Stimulated activated CD8-positive, alpha-beta memory T cell treated with anti-CD3 and anti-CD28 coated beads, Interleukin-7, amount 100 ng/mL, for 1 hour (primary cell): Measurements from ENCODE around the gene TAF8.
"Not testable (repeated sequence)": the region's sequence is repeated elsewhere in the genome, so short reads cannot be mapped to it uniquely, and the experiment has no call there.

ENCODE experiments used
- DNase-seq, 2 donors: peaks; one replicate each; pipeline ENCODE4 v3.0.0-alpha.2; 2020; ENCODE audit warnings: low read depth in 2 of 2

TAF8 gene, protein sequence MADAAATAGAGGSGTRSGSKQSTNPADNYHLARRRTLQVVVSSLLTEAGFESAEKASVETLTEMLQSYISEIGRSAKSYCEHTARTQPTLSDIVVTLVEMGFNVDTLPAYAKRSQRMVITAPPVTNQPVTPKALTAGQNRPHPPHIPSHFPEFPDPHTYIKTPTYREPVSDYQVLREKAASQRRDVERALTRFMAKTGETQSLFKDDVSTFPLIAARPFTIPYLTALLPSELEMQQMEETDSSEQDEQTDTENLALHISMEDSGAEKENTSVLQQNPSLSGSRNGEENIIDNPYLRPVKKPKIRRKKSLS

DNA sequence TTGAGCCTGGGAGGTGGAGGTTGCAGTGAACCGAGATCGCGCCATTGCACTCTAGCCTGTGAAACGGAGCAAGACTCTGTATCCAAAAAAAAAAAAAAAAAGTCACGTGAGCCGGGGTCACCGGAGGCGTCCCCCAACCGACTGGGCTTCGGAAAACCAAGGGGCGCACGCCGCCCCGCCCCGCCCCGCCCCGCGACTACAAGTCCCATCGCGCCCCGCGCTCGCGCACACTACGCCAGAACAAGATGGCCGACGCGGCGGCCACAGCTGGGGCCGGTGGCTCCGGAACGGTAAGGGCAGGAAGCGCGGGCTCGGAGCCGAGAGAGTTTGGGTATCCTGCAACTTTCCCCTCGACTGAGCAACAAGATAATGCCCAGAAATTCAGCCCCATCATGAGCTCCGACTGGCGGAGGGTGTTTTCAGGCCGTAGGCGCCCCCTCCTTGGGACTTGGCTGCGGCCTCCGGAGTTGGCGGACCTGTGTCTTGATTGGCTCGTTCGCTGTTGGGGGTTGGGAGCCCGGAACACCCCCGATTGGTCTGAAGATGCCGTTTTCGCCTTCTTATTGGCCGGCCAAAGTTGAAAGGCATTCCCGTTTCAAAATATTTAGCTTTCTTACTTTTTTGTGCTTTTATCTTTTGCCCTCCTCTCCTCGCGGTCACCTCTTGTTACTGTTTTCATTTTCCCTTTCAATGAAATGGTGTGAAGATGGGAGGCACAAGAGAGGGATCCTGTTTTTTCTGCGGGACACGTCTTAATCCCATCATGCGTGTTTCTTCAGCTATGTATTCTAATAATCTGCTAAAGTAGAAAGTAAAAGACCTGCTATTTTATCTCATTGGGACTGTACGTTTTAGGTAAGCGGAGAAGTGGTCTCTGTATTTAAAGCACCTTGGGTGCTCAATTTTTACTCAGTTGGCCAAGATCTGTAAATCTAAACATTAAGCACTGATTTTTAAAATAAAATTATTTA is at the start of gene TAF8:
Gene TAF8, plus strand, starts transcription at position 228 of the 971 bp plus-strand sequence. Its CDS starts 18 bp downstream, at position 246.
- peak; percentile 70 to 72 for DNase-seq

DNA sequence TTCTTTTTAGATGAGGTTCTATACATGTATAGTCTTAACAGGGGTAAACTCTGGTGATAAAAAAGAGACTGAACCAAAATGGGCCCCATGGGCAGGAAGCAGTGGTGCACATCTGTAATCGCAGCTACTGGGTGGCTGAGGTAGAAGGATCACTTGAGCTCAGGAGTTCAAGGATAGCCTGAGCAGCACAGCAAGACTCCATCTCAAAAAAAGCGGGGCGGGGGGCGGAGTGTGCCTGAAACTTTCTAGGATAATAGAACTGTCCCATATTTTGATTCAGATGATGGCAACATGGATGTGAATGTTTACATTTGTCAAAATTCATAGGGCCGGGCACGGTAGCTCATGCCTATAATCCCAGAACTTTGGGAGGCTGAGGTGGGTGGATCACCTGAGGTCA is 48.8 kb upstream of the TAF8 start:
- DNase-seq: no peak

DNA sequence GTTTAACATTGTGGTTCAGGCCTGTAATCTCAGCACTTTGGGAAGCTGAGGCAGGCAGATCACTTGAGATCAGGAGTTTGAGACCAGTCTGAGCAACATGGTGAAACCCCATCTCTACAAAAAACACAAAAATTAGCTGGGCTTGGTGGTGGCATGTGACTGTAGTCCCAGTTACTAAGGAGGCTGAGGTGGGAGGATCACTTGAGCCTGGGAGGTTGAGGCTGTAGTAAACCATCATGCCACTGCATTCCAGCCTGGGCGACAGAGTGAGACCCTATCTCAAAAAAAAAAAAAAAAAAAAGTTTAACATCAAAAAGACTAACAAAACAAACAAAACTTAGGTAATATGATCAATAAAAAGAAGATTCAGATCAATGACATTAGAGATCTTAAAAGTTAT is 46.7 kb upstream of the TAF8 start:
- DNase-seq: not testable (repeated sequence)

DNA sequence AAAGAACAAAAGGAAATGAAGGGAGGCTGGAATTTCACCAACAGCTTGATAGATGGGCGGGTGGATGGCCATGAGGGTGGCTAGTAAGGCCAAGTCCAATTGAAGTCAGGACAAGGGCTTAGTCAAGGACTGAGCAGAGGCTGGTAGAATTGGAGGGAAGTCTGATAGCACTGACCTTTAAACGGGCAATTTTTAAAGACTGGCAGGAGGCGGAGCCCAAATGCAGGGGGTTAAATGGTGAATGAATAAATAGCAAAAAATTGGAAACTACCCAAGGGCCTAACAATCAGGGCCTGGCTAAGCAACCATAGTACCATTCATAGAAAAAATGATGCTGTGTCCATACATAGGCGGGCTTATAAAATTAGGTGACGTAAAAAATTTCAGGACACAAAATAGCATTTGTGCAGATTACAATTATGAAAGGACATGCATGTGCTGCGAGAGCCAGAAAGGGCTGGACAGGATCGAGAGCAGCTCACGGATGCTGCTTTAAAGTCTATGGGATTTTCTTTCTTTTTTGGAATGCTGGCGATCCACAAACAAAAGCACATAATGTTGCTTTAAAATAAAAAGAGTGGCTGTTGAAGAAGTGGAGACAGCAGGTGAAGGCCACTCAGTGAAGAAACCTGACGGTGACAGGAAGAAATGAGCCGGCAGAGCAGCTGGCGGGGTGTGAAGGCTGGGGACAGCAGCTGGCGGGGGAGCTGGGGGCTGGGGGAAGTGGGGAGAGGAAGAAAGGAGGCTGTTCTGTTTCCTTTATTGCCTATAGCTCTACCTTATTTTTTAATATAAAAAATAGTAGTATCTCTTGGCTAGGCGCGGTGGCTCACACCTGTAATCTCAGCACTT is 42.8 kb upstream of the TAF8 start:
- DNase-seq: no peak

DNA sequence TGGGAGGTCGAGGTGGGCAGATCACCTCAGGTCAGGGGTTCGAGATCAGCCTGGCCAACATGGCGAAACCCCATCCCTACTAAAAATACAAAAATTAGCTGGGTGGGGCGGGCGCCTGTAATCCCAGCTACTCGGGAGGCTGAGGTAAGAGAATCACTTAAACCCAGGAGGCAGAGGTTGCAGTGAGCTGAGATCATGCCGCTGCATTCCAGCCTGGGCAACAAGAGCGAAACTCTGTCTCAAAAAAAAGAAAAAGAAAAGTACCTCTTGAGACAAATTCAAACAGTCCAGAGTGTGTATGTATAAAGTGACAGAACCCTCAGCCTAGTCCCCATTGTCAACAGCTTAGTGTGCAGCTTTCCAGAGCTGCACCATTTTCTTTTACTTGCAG is 42.2 kb upstream of the TAF8 start:
- DNase-seq: not testable (repeated sequence)

DNA sequence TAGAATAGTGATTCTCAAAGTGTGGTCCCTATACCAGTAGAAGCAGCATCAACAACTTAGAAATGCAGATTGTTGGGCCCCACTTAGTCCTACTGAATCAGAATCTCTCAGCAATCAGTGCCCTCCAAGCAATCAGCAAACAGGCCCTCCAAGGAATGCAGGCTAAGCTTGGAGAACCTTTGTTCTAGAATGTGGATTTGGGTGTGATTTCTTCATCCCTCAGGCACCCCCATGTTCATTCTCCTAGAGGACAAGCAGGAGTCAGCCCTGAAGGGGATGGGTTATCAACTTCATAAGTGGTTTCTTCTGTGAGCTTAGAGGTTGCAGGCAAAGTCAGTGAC is 40.5 kb upstream of the TAF8 start:
- no peak for DNase-seq

DNA sequence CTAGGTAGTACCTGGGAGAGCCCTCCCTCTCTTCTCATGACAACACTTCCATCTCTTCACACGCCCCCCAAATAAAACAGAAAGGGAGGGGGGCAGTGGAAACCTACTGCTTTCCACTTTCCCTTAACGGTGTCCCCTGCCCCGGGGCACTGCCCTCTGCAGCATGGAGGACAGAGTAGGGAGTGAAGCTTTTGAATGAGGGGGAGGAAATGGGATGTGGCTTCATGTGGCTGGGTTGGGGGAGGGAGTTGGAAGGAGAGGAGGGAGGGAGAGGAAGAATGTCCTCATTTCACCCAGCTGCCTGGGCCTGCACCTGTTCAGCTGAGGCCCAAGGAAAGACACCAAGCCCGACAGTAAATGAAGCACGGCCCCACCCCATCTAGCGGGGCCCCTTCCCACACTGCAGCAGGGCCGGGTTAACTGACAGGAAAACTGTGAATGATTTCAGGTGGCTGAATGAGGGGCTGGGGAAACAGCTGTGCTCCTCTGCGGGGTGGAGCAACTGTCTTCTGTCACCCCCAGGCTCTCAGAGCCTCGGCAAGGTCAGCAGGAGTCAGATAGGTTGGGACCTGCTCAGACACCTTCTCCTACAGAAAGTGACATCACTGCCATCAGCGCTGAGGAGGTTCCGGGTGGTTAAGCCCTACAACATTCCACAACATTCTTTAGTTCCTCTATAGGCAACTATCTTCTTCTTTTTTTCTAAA is 40.0 kb upstream of the TAF8 start:
- no peak for DNase-seq

DNA sequence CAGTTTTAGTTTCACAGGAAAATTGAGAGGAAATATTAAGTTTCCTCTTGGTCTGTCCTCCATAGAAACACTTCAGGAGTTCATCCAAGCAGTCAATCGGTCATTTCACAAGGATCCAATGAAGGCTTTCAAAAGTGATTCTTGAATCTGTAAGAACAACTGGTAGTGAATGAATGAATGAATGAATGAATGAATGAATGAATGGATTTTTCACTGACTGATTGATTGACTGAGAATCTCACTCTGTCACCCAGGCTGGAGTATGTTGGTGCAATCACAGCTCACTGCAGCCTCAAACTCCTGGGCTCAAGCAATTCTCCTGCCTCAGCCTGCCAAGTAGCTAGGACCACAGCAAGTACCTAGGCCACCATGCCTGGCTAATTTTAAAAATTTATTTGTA is 39.4 kb upstream of the TAF8 start:
- DNase-seq: no peak

DNA sequence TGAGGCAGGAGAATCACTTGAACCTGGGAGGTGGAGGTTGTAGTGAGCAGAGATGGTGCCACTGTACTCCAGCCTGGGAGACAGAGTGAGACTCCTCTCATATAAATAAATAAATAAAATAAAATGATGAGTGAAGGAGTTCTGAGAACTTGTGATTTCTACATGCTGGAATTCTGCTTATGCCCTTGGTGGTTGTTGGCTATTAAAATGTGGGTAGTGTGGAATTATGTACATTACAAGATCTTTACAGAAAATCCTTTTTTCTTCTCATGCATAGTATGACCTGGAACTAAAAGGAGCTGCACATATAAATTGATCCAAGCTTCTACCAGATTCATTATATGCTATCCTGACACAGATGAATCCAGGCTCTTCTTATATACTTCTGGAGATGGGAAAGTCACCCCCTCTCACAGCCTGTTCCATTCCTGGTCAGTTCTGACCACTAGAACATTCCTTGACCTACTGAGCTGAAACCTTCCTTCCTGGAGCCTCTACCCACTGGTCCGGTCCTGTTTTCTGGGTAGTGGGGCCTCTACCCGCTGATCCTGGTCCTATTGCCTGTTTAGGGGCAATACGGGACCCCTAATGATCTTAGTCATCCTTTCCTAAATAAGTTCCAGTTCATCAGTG is 37.7 kb upstream of the TAF8 start:
- no peak for DNase-seq

DNA sequence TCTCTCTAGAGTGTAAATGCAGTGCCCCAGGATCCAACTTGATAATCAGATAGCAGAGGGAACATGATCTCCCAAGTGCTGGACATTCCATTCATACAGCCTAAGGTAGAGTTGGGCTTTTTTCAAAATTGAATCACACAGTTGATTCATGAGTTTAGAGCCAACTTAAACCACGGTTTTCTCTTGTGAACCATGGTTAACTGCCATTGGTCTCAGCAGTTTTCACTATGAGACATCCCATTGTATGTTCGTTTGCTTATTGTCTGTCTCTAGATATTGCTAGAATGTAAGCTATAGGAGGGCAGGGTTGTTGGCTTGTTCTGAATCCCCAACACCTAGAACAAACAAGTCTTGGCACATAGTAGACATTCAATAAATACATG is 37.2 kb upstream of the TAF8 start:
- DNase-seq: no peak

DNA sequence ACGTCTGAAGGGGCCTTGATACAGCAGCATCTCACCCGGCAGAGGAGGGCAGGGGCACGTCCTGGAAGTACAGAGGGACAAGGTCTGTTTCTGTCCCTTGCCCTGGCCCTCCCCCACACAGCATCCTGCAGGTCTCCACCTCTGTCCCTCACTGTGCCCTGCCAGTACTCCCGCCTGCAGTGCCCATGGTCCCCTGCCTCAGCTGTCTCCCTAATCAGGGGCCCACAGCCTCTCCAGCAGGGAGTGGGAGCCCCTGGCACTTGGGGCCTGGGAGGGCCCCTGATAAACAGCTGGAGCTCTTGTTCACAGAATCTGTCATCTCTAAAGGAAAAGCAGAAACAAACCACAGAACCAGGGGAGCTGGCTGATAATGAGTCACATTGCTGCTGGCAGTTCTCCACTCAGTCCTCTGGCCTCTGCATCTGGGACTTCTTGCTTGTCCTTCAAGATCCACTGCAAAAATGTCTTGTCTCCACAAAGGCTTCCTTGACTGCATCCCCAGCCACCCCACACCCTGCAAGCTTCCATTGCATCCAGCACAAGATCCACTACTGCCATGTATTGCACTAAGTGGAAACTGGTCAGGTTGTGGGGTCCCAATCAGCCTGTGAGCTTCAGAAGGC is 33.2 kb upstream of the TAF8 start:
- no peak for DNase-seq

DNA sequence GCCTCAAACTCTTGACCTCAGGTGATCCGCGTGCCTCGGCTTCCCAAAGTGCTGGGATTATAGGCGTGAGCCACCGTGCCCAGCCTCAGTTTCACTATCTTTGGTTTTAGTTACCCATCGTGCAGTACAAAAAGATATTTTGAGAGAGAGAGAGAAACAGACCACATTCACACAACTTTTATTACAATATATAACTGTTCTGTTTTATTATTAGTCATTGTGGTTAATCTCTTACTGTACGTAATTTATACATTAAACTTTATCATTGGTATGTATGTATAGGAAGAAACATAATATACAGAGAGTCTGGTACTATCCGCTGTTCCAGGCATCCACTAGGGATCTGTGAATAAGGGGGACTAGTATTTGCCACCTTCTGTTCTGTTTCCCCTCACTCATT is 29.4 kb upstream of the TAF8 start:
- no peak for DNase-seq

DNA sequence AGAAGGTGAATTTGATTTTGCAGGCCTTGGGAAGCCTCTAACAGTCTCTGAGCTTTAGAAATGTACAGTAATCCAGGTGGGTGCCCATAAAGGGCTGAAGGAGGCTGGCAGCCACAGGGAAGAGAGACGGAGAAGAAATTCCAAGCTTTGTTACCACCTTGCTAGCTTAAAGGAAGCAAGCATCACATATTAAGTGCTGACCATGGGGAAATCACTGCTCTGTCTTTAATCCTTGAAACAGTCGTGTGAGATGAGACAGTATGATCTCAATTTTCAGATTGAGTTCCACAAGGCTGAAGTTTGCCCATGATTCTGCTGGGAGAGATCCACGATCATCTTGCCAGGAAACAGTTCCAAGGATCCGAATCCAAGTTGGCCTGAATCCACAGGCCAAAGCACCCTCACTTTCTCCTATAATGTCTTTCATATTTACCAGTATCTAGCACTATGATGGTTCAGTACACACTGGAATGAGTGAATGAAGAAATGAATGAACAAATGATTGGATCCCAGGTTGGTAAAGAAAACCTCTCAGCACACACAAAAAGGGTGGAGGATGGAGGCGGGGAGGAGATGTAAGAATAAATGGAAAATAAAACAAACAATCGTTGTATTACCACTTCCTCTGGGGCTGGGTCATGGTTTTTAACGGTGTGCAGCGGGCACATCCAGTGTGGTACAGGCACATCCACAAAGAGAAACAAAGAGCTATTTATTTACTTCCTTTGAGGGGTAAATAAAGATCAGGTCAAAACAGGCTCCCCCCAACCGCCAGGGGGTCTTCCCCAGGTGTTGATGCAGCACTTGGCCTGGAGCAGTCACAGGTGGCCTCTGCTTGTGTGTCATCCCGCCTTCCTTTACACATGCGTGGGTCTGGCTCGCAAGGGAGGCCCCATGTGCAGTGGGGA is 28.2 kb upstream of the TAF8 start:
- peak in 1 of 2 donors; percentile 24 for DNase-seq

DNA sequence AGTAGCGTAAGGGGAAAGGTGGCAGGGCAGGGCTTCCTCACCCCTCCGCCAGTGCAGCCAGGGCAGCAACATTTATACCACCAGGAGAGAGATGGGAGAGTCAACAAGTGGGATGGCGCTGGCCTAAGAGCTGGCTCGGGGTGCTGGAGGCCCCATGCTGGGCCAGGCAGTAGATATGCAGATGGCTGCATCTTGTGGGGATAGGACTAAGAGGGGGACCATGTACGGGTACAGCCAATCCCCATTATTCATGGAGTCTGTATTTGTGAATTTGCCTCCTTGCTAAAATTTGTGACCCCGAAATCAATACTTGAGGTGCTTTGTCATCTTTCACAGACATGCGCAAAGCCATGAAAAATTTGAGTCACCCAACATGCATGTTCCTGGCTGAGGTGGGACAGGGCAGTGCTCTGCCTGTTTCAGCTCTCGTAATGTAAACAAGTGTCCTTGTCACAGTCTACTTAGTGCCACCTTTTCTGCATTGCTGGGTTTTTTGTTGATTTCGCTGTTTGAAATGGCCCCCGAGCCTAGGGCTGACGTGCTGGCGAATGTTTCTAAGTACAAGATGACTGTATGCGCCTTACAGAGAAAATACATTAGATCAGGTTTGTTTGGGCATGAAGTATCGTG is 27.5 kb upstream of the TAF8 start:
- no peak for DNase-seq

DNA sequence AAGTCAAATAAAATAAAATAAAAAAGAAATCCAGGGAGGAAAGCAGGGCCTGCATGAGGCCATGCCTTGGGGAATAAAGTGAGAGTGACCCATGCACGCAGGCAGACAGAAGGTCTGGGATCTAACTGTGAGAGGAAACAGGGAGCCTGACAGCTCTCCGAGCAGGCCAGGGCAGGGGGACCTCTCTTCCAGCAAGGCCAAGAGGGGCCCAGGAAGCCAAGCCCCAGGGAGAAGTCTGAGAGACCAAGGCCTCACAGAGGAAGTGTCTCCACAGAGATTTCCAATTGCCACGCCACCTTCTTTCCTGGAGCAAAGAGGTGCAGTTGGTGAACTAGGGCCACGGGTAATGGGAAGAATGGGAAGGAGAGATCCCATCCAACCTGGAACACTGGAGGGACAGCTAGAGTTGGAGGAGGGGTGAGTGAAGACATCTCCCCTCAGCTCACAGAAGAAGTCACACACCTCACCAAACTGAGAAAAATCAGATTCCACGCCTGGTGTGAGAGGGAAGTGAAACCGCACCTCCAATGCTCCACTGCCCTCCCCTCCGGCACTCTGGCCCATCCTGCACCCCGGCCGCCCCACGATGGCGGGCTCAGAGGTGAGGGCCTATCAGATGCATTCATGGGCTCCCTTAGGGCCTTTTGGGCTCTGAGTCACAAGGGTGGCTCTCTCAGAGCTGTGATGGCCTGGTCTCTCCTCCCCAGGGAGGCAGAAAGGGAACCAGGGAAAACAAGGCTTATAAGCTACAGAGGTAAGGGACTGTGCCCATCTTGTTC is 25.1 kb upstream of the TAF8 start:
- no peak for DNase-seq

DNA sequence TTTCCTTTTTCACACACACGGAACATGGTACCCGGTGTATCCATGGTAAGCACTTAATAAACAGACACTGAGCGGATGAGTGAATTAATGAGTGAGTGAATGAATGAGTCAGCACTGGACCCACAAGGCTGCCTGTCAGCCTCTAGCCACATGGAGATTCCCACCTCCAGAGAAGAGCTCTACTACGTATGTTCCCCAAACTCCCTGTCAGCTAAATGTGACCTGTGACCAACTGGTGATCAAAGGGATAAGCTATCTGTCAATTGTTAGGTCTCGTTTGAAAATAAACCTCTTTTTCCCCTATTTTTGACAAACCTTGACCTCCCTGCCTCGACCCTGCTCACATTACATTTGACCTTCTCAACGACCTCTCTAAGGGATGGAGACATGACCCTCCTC is 24.5 kb upstream of the TAF8 start:
- DNase-seq: no peak

DNA sequence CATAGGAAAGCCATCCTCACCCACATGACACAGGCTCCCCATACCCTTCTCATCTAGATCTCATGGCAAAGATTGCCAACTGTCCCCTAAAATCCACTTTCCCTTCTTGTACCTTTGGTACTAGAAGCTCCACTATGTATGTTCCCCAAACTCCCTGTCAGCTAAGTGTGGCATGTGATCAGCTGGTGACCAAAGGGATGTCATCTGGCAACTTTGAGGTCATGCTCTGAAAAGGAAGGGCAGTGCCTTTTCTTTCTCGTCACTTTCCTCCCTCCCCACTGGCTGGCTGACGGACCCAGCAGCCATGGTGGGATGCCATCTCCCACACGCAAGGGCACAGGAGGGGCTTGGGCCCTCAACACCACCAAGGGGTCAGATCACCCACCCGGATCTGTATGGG is 23.8 kb upstream of the TAF8 start:
- DNase-seq: no peak
